Peyer's patch (tissue), 4 donors: Measurements from ENCODE around the gene EPHA8. TPM values are rescaled to one million over a fixed set of nuclear protein-coding genes. Genes with fewer than 3 reads are reported as not detected.

Experiments
- DNase-seq, 3 donors: peaks; one replicate each; pipeline ENCODE4 v3.0.0-alpha.2; 2017 to 2019
- H3K27ac ChIP-seq, 4 donors: fragments of 200-600 bp; sonication (generic); one replicate each; pipeline ENCODE4 v1.5.1; 2016 to 2019
- H3K27me3 ChIP-seq, 2 donors: fragments of 200-600 bp; sonication (generic); one replicate each; pipeline ENCODE4 v1.5.1; 2019
- H3K36me3 ChIP-seq, 3 donors: fragments of 200-600 bp; sonication (generic); one replicate each; pipeline ENCODE4 v1.5.1; 2016 to 2019
- H3K4me1 ChIP-seq, 4 donors: fragments of 200-600 bp; sonication (generic); one replicate each; pipeline ENCODE4 v1.5.1; 2016 to 2019
- H3K4me3 ChIP-seq, 4 donors: fragments of 200-600 bp; sonication (generic); 1 replicate in 3 of 4; 2 replicates in 1 of 4; pipeline ENCODE4 v1.5.1; 2016 to 2019; ENCODE audit warnings: mild to moderate bottlenecking in 1 of 4
- H3K9me3 ChIP-seq, 4 donors: fragments of 200-600 bp; sonication (generic); one replicate each; pipeline ENCODE4 v1.5.1; 2016 to 2019; ENCODE audit warnings: mild to moderate bottlenecking in 1 of 4
- POLR2A ChIP-seq, 2 donors: fragments of 450-650 bp; IDR thresholded peaks; one replicate each; pipeline ENCODE4 v1.5.1; 2017; ENCODE audit warnings: antibody characterized with exemption in 2 of 2, mild to moderate bottlenecking in 2 of 2, moderate library complexity in 2 of 2
- total RNA-seq, 4 donors: library from RNA; depleted of rRNA; stranded (reverse); fragments of >200 nt; gene quantifications; one replicate each; pipeline ENCODE4 v1.1.0, GENCODE V29; 2016
- TF ChIP-seq, protein P1 (sequence below), 6 experiments: fragments of 450-650 bp in 4 of 6; fragments of 200-600 bp in 2 of 6; sonication (generic) in 1 of 6; IDR thresholded peaks; one replicate each; pipeline ENCODE4 v1.5.1; 2017 to 2019; ENCODE audit warnings: antibody characterized with exemption in 6 of 6, mild to moderate bottlenecking in 3 of 6, moderate library complexity in 1 of 6

Gene EPHA8
- total RNA-seq, 4 donors from 2014 or later, result not detected

DNA sequence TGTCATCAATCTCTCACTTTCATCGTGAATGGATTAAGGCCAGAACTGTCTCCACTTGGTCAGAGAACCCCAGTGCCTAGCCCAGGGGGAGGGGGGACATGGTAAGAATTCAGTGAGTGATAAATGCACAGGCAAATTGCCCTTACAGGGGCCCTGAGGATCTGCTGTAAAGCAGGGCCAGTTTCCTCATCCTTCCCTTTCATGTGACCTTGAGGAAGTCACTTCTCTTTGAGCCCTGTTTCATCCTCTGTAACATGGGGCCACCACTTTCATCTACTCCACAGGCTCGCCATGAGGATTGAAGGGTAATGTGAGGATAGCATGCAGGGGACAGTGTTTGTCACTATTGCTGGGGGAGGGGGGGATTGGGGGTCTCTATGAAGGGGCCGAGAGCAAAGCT lies 45.1 kb downstream of the EPHA8 start:
- no peaks in the 10 kb centered on the region for H3K36me3 ChIP-seq
- H3K4me1 ChIP-seq, result no peaks in the 10 kb centered on the region
- H3K4me3 ChIP-seq, result no peak overlapping the region
- TF ChIP-seq, protein P1, sequence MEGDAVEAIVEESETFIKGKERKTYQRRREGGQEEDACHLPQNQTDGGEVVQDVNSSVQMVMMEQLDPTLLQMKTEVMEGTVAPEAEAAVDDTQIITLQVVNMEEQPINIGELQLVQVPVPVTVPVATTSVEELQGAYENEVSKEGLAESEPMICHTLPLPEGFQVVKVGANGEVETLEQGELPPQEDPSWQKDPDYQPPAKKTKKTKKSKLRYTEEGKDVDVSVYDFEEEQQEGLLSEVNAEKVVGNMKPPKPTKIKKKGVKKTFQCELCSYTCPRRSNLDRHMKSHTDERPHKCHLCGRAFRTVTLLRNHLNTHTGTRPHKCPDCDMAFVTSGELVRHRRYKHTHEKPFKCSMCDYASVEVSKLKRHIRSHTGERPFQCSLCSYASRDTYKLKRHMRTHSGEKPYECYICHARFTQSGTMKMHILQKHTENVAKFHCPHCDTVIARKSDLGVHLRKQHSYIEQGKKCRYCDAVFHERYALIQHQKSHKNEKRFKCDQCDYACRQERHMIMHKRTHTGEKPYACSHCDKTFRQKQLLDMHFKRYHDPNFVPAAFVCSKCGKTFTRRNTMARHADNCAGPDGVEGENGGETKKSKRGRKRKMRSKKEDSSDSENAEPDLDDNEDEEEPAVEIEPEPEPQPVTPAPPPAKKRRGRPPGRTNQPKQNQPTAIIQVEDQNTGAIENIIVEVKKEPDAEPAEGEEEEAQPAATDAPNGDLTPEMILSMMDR (IDR thresholded peaks at IDR 0.05), result no peak
- no peak for TF ChIP-seq POLR2A (IDR thresholded peaks at IDR 0.05)
- DNase-seq, result no peak
- H3K27me3 ChIP-seq, result no peaks in the 10 kb centered on the region
- H3K27ac ChIP-seq, result no peak overlapping the region
- H3K9me3 ChIP-seq, result no peaks in the 10 kb centered on the region

DNA sequence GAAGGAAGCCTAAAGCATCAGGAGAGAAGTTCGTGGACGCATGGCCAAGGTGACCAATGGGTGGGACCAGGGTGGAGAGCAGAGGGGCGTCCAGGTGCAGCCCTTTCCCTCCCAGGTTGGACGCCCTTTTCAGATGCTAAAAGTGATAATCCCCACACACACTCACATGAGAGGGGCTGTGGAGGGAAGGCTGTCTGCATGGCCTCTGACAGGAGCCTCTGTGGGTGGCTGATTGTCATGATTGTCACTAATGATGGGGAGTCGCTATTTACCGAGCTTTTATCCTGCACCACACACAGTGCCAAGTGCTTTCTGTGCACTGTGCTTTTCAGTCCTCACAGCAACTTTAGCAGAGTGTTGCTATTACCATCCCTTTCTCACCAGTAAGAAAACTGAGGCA lies 46.0 kb downstream of the EPHA8 start:
- DNase-seq, result no peak
- Histone ChIP-seq H3K27ac (no peak overlapping the region), H3K4me3 (no peak overlapping the region), H3K4me1 (no peaks in the 10 kb centered on the region), H3K36me3 (no peaks in the 10 kb centered on the region), H3K9me3 (no peaks in the 10 kb centered on the region), H3K27me3 (no peaks in the 10 kb centered on the region)
- TF ChIP-seq, protein P1 (IDR thresholded peaks at IDR 0.05), result no peak
- no peak for TF ChIP-seq POLR2A (IDR thresholded peaks at IDR 0.05)

DNA sequence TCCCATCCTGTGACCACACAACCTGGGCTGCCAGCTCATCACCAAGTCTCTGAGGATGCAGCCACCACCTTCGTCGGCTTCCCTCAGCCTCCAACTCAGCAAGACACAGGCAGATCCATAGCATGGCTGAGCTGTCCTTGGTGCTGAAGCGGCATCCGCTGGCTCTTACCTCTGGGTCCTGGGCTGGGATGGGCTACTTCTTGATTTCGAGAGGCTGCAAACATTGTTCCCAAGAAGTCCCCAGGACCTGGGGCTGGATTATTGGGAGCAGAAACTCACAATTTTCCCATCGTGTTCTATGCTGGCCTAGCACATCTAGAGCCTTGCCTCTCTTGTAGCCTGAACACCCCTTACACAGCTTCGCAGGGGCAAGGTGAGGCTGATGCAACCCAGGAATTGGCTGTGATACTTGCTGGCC lies 48.2 kb downstream of the EPHA8 start:
- Histone ChIP-seq H3K27ac (no peak overlapping the region), H3K27me3 (no peaks in the 10 kb centered on the region), H3K36me3 (no peaks in the 10 kb centered on the region), H3K9me3 (no peaks in the 10 kb centered on the region), H3K4me3 (no peak overlapping the region), H3K4me1 (no peaks in the 10 kb centered on the region)
- no peak for DNase-seq
- TF ChIP-seq, protein P1 (IDR thresholded peaks at IDR 0.05), result no peak
- no peak for TF ChIP-seq POLR2A (IDR thresholded peaks at IDR 0.05)

DNA sequence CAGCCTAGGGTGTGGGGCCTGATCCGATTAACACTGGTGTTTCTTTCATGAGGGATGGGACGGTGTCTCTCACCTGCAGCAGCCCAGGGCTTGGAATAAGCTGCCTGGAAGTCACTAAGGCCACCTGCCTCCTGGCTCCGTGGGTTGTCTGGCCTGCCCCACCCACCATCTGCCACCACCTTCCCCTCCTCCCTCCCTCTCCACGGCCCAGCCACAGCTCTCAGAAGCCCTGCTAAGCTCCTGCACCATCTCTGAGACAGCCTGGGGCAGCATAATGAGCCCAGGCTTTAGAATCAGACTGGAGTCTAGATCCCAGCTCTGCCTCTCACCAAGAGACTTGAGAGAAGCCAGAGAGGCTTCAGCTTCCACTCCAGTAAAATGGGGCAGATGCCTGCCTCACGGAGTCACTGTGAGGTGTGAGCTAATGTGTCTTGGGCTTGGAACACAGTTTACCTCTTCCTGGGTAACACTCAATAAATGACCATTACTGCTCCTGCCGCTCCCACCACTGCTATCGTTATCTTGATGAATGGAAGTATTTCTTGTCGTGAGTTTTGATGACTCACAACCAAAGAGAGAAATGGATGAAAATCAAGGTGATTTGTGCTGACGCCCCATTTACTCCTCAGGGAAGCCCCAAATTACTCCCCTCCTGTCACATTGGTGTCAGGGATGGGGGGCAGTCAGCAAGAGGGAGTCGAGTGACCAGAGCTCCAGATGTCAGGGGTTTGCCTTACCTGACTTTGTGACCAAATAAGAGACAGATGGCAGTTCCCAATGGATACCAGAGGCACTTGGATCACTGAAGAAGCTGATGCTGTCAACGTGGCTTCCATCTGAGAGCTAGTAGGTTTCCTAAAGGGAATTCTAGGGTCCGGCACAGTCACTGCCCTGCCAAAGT lies 49.6 kb downstream of the EPHA8 start:
- Histone ChIP-seq H3K27me3 (no peaks in the 10 kb centered on the region), H3K4me1 (no peaks in the 10 kb centered on the region), H3K4me3 (no peak overlapping the region), H3K27ac (no peak overlapping the region), H3K9me3 (no peaks in the 10 kb centered on the region), H3K36me3 (no peaks in the 10 kb centered on the region)
- no peak for DNase-seq
- TF ChIP-seq, protein P1 (IDR thresholded peaks at IDR 0.05), result no peak
- no peak for TF ChIP-seq POLR2A (IDR thresholded peaks at IDR 0.05)

DNA sequence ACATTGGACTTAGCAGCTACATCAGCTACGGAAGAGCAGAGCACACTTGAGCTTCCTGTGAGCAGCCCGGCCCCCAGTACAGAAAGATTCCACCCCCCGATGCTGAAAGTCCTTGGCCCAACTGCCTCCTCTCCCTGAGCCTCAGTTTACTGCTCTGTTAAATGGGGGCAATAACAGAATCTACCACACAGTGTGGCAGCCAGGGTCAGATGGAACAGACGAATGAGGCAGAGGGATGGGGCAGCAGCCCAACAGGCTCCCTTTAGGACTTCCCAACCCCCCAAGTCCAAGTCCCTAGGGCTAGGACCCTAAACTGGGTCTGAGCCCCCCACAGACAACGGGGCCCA lies 50.3 kb downstream of the EPHA8 start:
- Histone ChIP-seq H3K4me3 (no peak overlapping the region), H3K9me3 (no peaks in the 10 kb centered on the region), H3K36me3 (no peaks in the 10 kb centered on the region), H3K27me3 (no peaks in the 10 kb centered on the region), H3K27ac (no peak overlapping the region), H3K4me1 (no peaks in the 10 kb centered on the region)
- DNase-seq, result no peak
- TF ChIP-seq POLR2A (IDR thresholded peaks at IDR 0.05), result no peak
- TF ChIP-seq, protein P1 (IDR thresholded peaks at IDR 0.05), result no peak
